ENCODE results near the gene PPFIA4.

The PPFIA4 gene

DNA sequence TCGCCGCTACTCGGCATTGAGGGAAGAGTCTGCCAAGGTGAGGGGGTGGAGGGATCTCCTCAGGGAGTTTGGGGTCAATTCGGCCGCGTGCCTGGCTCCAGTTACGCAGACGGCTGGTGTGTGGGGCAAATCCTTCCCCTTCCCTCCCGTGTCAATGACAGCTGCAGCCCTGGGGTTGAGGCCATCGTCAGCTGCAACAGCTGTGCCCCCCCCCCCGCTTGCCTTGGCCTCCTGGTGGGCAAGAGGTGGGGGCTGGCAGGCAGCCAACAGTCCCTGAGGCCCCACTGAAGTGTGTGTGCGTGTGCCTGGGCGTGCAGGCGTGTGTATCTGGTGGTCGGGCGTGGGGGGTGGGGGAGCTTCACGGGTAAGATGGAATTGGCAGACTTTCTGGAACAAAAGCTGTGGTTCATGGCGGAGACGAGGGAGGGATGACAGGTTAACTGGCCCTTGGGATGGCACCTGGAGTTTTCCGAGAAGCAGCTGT is 25.6 kb downstream of the PPFIA4 start:
- no peak overlapping the region for H3K4me3 ChIP-seq (ENCODE audit: low read depth, low read length)
- H3K9ac ChIP-seq (ENCODE audit: low read length): no peak overlapping the region
- H3K9me3 ChIP-seq (ENCODE audit: control insufficient read depth, insufficient read depth, low read depth, low read length): no peaks in the 10 kb centered on the region
- peaks cover 42% of the 10 kb centered on the region for H3K4me1 ChIP-seq (ENCODE audit: control insufficient read depth, insufficient read depth, low read length)
- no peaks in the 10 kb centered on the region for H3K27me3 ChIP-seq (ENCODE audit: control insufficient read depth, insufficient read depth, low read length)
- H3K36me3 ChIP-seq (ENCODE audit: control insufficient read depth, insufficient read depth, low read length): 0 out of 2 replicates have a peak, but pooled peaks cover 2% of the 10 kb centered on the region
- H3K27ac ChIP-seq (ENCODE audit: low read depth, low read length): no peak overlapping the region

DNA sequence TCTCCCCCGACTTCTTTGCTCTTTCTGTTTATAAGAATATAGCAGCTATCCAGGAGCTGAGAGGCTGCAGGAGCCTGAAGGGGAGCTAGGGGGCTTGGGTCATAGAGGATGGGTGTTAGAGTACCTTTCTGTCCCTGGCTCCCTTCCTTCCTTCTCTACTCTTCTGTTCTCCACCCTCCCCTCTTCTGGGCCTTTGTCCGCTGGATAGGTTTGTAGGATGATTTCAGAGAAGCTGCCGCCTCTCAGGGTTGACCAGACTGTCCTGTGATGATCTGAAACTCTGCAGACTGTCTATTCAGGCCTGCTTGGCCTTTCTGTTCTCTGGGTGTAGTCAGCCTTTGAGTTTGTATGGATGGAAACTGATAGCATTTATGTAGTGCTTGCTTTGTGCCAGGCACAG is 26.3 kb downstream of the PPFIA4 start:
- no peak overlapping the region for H3K4me3 ChIP-seq (ENCODE audit: low read depth, low read length)
- no peak overlapping the region for H3K9ac ChIP-seq (ENCODE audit: low read length)
- H3K36me3 ChIP-seq (ENCODE audit: control insufficient read depth, insufficient read depth, low read length): 0 out of 2 replicates have a peak, but pooled peaks cover 2% of the 10 kb centered on the region
- H3K27ac ChIP-seq (ENCODE audit: low read depth, low read length): no peak overlapping the region
- no peaks in the 10 kb centered on the region for H3K27me3 ChIP-seq (ENCODE audit: control insufficient read depth, insufficient read depth, low read length)
- H3K9me3 ChIP-seq (ENCODE audit: control insufficient read depth, insufficient read depth, low read depth, low read length): no peaks in the 10 kb centered on the region
- peaks cover 42% of the 10 kb centered on the region for H3K4me1 ChIP-seq (ENCODE audit: control insufficient read depth, insufficient read depth, low read length)

DNA sequence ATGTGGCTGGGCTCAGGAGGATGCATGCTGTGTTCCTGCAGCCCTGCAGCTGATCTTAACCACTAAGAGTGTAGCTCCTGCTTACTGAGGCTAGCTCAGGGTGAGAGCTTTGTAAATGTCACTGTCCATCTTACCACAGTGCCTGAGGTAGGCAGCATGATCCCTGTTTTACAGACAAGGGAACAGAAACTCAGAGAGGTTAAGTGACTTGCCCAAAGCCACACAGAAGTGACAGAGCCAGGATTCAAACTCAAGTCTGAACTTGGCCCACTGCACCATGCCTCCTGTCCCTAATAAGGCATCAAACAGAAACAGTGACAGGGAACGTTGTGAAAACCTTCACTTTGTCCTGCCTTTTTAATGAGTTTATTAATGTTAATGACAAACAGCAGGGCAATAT is 27.9 kb downstream of the PPFIA4 start:
- no peak overlapping the region for H3K9ac ChIP-seq (ENCODE audit: low read length)
- H3K4me1 ChIP-seq (ENCODE audit: control insufficient read depth, insufficient read depth, low read length): peaks cover 38% of the 10 kb centered on the region
- no peaks in the 10 kb centered on the region for H3K27me3 ChIP-seq (ENCODE audit: control insufficient read depth, insufficient read depth, low read length)
- H3K4me3 ChIP-seq (ENCODE audit: low read depth, low read length): no peak overlapping the region
- no peak overlapping the region for H3K27ac ChIP-seq (ENCODE audit: low read depth, low read length)
- 0 out of 2 replicates have a peak, but pooled peaks cover 2% of the 10 kb centered on the region for H3K36me3 ChIP-seq (ENCODE audit: control insufficient read depth, insufficient read depth, low read length)
- no peaks in the 10 kb centered on the region for H3K9me3 ChIP-seq (ENCODE audit: control insufficient read depth, insufficient read depth, low read depth, low read length)

DNA sequence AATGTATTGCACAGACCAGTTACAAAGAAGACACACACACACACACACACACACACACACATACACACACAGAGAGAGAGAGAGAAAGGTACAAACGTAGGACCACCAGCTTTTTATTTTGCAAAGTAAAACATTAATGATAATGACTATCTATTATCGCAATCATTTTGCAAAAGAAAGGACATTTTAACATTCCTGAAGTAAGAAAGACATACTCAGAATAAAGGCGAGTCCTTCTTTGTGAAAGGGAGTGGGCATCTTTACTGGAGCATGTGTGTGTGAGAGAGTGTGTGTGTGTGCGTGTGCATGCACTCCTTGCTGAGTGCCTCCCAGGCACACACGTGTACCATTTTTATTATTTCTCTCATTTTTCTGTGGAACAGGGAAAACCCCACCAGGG is 28.4 kb downstream of the PPFIA4 start:
- no peaks in the 10 kb centered on the region for H3K27me3 ChIP-seq (ENCODE audit: control insufficient read depth, insufficient read depth, low read length)
- H3K9ac ChIP-seq (ENCODE audit: low read length): no peak overlapping the region
- H3K4me1 ChIP-seq (ENCODE audit: control insufficient read depth, insufficient read depth, low read length): peaks cover 38% of the 10 kb centered on the region
- H3K9me3 ChIP-seq (ENCODE audit: control insufficient read depth, insufficient read depth, low read depth, low read length): no peaks in the 10 kb centered on the region
- no peak overlapping the region for H3K4me3 ChIP-seq (ENCODE audit: low read depth, low read length)
- H3K36me3 ChIP-seq (ENCODE audit: control insufficient read depth, insufficient read depth, low read length): 0 out of 2 replicates have a peak, but pooled peaks cover 2% of the 10 kb centered on the region
- no peak overlapping the region for H3K27ac ChIP-seq (ENCODE audit: low read depth, low read length)

DNA sequence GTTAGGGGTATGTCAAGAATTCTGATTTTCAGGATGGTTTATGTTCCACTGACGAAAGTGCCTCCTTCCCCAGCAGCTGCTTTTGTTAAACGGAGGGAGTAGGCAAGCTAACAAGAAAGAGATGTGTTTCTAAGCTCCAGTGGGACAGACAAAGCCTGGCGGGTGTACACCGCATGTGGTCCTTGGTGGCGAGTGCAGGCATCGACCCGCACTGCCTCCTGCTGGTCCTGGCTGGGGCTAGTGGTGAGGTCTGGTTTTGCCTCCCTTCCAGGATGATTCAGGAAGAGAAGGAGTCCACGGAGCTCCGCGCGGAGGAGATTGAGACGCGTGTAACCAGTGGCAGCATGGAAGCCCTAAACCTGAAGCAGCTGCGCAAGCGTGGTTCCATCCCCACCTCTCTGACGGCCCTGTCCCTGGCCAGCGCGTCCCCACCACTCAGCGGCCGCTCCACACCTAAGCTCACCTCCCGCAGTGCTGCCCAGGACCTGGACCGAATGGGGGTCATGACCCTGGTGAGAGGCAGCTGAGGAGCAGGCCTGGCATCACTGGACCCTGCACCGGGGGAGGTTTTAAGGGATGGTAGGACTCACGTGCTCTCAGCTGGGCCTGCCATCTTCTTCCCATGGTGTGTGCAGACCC is 29.0 kb downstream of the PPFIA4 start:
- H3K4me3 ChIP-seq (ENCODE audit: low read depth, low read length): no peak overlapping the region
- H3K9me3 ChIP-seq (ENCODE audit: control insufficient read depth, insufficient read depth, low read depth, low read length): no peaks in the 10 kb centered on the region
- H3K27me3 ChIP-seq (ENCODE audit: control insufficient read depth, insufficient read depth, low read length): no peaks in the 10 kb centered on the region
- H3K27ac ChIP-seq (ENCODE audit: low read depth, low read length): no peak overlapping the region
- H3K4me1 ChIP-seq (ENCODE audit: control insufficient read depth, insufficient read depth, low read length): peaks cover 38% of the 10 kb centered on the region
- H3K36me3 ChIP-seq (ENCODE audit: control insufficient read depth, insufficient read depth, low read length): 0 out of 2 replicates have a peak, but pooled peaks cover 2% of the 10 kb centered on the region
- H3K9ac ChIP-seq (ENCODE audit: low read length): no peak overlapping the region

DNA sequence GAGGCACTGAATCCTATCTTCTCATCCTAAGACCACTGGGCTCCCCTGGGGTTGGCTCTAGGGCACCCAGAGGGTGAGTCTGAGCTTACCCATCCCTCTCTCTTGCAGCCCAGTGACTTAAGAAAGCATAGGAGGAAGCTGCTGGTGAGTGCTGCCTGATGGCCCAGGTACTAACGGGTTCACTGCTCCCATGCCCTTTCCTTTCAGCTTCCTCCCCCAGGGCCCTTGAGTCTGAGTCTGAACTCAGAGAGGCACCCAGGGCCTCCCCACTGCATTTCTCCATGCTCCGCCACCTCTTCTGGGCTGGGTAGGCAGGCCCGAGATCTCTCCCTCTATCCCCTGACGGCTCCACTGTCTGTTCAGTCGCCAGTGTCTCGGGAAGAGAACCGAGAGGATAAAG is 29.7 kb downstream of the PPFIA4 start:
- Histone ChIP-seq H3K9ac (ENCODE audit: low read length) (no peak overlapping the region), H3K4me3 (ENCODE audit: low read depth, low read length) (no peak overlapping the region), H3K9me3 (ENCODE audit: control insufficient read depth, insufficient read depth, low read depth, low read length) (peaks cover 2% of the 10 kb centered on the region; the same call in 1 of the 2 replicates), H3K27me3 (ENCODE audit: control insufficient read depth, insufficient read depth, low read length) (no peaks in the 10 kb centered on the region), H3K36me3 (ENCODE audit: control insufficient read depth, insufficient read depth, low read length) (peaks cover 4% of the 10 kb centered on the region), H3K27ac (ENCODE audit: low read depth, low read length) (no peak overlapping the region), H3K4me1 (ENCODE audit: control insufficient read depth, insufficient read depth, low read length) (peaks cover 38% of the 10 kb centered on the region)

DNA sequence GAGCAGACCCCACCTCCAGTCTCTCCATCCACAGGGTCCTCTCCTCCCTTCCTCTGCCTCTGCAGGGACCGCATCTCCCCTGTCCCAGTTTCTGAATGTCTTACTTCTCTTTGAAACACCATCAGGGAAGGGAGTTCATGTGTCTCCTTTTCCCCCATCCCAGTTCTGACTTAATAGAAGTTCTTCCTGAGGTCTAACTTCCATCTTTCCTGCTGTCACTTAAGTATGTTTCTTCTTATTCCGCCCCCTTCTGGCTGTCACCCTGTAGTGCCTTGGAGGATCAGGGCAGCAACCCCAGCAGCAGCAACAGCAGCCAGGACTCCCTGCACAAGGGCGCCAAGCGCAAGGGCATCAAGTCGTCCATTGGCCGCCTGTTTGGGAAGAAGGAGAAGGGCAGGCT is 30.2 kb downstream of the PPFIA4 start:
- Histone ChIP-seq H3K9me3 (ENCODE audit: control insufficient read depth, insufficient read depth, low read depth, low read length) (peaks cover 5% of the 10 kb centered on the region; the same call in 1 of the 2 replicates), H3K36me3 (ENCODE audit: control insufficient read depth, insufficient read depth, low read length) (peaks cover 8% of the 10 kb centered on the region), H3K9ac (ENCODE audit: low read length) (no peak overlapping the region), H3K27me3 (ENCODE audit: control insufficient read depth, insufficient read depth, low read length) (no peaks in the 10 kb centered on the region), H3K27ac (ENCODE audit: low read depth, low read length) (no peak overlapping the region), H3K4me1 (ENCODE audit: control insufficient read depth, insufficient read depth, low read length) (peaks cover 36% of the 10 kb centered on the region), H3K4me3 (ENCODE audit: low read depth, low read length) (no peak overlapping the region)

DNA sequence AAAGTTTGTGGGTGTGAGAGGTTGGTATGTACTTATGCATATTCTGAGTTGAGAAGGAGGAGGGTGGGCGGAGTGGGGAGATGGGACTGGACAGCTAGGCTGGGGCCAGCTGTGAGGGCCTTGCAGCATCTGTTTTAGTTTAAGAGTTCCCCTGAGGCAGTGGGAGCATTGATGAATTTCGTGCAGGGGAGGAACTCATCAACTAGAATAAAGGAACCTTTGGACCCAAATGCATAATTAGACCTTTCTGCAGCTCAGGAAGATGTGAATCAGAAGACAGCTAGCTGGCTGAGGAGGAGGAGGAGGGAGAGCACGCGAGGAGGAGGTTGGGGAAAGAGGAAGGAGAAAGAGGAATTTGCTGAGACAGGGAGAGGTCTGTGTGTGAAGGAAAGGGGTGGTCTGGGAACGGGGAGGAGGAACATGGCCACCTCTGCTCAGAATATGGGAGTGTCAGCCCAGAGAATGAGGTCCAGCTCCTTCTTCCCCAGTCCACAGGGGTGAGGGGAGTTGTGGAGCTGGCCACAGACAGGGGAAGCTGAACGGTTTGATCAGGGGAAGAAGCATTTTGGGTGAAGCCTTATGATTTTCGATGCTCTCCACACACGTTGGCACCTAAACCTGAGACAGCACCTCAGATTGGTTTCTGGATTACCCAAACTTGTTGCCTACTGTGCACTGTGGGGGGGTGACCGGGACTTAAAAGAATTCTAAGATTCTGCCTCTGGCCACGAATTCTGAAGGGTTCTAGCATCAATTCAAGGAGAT is 31.8 kb downstream of the PPFIA4 start:
- peaks cover 32% of the 10 kb centered on the region for H3K4me1 ChIP-seq (ENCODE audit: control insufficient read depth, insufficient read depth, low read length)
- peaks cover 8% of the 10 kb centered on the region for H3K36me3 ChIP-seq (ENCODE audit: control insufficient read depth, insufficient read depth, low read length)
- H3K27ac ChIP-seq (ENCODE audit: low read depth, low read length): no peak overlapping the region
- no peak overlapping the region for H3K4me3 ChIP-seq (ENCODE audit: low read depth, low read length)
- no peak overlapping the region for H3K9ac ChIP-seq (ENCODE audit: low read length)
- peaks cover 5% of the 10 kb centered on the region; the same call in 1 of the 2 replicates for H3K9me3 ChIP-seq (ENCODE audit: control insufficient read depth, insufficient read depth, low read depth, low read length)
- no peaks in the 10 kb centered on the region for H3K27me3 ChIP-seq (ENCODE audit: control insufficient read depth, insufficient read depth, low read length)

DNA sequence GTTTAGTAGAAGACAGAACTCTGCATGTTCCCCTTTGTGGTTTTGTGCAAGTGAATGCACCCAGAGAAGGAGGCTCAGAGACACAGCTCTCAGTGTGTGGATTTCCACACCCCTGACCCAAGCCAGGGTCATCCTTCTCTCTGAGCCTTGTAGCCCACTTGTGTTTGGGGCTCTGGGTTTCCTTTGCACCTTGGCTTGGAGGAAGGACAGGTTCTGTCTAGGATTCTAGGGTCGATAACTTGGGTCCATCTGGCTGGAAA is 32.3 kb downstream of the PPFIA4 start:
- Histone ChIP-seq H3K27ac (ENCODE audit: low read depth, low read length) (no peak overlapping the region), H3K4me3 (ENCODE audit: low read depth, low read length) (no peak overlapping the region), H3K9me3 (ENCODE audit: control insufficient read depth, insufficient read depth, low read depth, low read length) (peaks cover 5% of the 10 kb centered on the region; the same call in 1 of the 2 replicates), H3K9ac (ENCODE audit: low read length) (no peak overlapping the region), H3K36me3 (ENCODE audit: control insufficient read depth, insufficient read depth, low read length) (peaks cover 8% of the 10 kb centered on the region), H3K27me3 (ENCODE audit: control insufficient read depth, insufficient read depth, low read length) (no peaks in the 10 kb centered on the region), H3K4me1 (ENCODE audit: control insufficient read depth, insufficient read depth, low read length) (peaks cover 30% of the 10 kb centered on the region)

DNA sequence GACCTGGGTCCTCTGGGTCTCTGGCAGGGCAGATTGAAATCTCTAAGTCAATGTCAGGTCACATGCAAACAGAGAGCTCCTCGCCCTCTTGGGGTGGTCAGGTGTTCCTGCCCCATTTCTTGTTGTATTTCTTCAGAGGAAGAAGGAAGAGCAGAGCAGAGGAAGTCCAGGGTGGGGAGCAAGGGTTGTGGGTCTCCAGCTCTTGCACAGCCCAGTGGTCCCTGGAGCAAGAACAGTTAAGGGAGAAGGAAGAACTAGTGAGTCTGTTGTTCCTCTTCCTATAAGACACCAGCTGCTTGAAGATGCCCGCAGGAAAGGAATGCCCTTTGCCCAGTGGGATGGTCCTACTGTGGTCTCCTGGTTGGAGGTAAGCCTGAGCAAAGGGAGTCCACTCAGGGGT is 33.2 kb downstream of the PPFIA4 start:
- no peaks in the 10 kb centered on the region for H3K27me3 ChIP-seq (ENCODE audit: control insufficient read depth, insufficient read depth, low read length)
- H3K36me3 ChIP-seq (ENCODE audit: control insufficient read depth, insufficient read depth, low read length): peaks cover 8% of the 10 kb centered on the region
- H3K4me1 ChIP-seq (ENCODE audit: control insufficient read depth, insufficient read depth, low read length): peaks cover 21% of the 10 kb centered on the region
- no peak overlapping the region for H3K4me3 ChIP-seq (ENCODE audit: low read depth, low read length)
- no peak overlapping the region for H3K27ac ChIP-seq (ENCODE audit: low read depth, low read length)
- H3K9me3 ChIP-seq (ENCODE audit: control insufficient read depth, insufficient read depth, low read depth, low read length): peaks cover 5% of the 10 kb centered on the region; the same call in 1 of the 2 replicates
- no peak overlapping the region for H3K9ac ChIP-seq (ENCODE audit: low read length)

DNA sequence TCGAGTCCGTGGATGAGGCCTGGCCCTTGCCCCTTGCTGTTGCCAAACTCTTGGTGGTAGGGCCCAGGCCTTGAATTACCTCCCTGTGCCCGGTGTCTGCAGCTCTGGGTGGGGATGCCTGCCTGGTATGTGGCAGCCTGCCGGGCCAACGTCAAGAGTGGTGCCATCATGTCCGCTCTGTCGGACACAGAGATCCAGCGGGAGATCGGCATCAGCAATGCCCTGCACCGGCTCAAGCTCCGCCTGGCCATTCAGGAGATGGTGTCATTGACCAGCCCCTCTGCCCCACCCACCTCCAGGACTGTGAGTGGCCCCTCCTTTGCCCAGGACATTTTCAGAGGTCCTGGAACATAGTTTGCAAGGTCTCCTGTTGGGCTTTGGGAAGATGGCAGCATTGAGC is 33.8 kb downstream of the PPFIA4 start:
- Histone ChIP-seq H3K36me3 (ENCODE audit: control insufficient read depth, insufficient read depth, low read length) (peaks cover 8% of the 10 kb centered on the region), H3K9ac (ENCODE audit: low read length) (no peak overlapping the region), H3K4me1 (ENCODE audit: control insufficient read depth, insufficient read depth, low read length) (peaks cover 15% of the 10 kb centered on the region), H3K9me3 (ENCODE audit: control insufficient read depth, insufficient read depth, low read depth, low read length) (peaks cover 5% of the 10 kb centered on the region; the same call in 1 of the 2 replicates), H3K27me3 (ENCODE audit: control insufficient read depth, insufficient read depth, low read length) (no peaks in the 10 kb centered on the region), H3K4me3 (ENCODE audit: low read depth, low read length) (no peak overlapping the region), H3K27ac (ENCODE audit: low read depth, low read length) (no peak overlapping the region)
